ENCODE data around the gene EDC4.
A peak's percentile ranks its signal among the peaks of the same experiment; 100 is the strongest.
"Not testable (repeated sequence)": the region's sequence is repeated elsewhere in the genome, so short reads cannot be mapped to it uniquely, and the experiment has no call there.

Gene EDC4

GRCh38 chr16:67847064-67847861, 25.6 kb upstream of the EDC4 start, which contains the start of gene CENPT:
Gene CENPT (minus strand): TSS chr16:67847693. CDS start chr16:67833859, 13,834 bp downstream.
- peak; percentile 68 to 91 (median 84) for DNase-seq

- DNase-seq, result no peak
Measured at GRCh38 chr16:67848118-67848517, 24.7 kb upstream of the EDC4 start.

DNA sequence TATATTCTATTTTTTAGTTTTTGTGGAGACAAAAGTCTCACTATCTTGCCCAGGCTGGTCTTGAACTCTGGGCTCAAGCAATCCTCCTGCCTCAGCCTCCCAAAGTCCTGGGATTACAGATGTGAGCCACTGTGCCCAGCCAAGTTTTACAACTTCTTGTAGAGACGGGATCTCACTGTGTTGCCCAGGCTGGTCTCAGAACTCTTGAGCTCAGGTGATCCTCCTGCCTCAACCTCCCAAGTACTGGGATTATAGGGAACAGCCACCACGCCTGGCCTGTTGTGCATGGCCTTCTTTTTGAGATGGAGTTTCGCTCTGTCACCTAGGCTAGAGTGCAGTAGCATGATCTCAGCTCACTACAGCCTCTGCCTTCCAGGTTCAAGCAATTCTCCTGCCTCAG, 19.2 kb upstream of the EDC4 start:
- DNase-seq, result no peak

DNA sequence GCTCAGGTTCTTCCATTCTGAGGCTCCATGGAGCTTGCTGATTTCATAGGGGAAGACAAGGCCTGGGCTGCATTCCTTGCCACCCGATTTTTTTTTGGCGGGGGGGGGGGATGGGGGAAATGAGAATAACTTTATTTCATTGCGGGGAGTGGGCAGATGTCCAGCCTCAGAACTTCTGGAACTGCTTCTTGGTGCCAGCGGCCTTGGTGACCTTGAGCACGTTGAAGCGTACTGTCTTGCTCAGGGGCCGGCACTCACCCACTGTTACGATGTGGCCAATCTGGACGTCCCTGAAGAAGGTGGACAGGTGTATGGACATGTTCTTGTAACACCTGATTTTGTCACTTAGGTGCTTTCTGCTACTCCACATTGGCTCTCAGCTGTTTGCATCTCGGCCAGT, 17.1 kb upstream of the EDC4 start:
- no peak for DNase-seq

- DNase-seq, result no peak
Measured at GRCh38 chr16:67856927-67857546, 15.8 kb upstream of the EDC4 start.

DNA sequence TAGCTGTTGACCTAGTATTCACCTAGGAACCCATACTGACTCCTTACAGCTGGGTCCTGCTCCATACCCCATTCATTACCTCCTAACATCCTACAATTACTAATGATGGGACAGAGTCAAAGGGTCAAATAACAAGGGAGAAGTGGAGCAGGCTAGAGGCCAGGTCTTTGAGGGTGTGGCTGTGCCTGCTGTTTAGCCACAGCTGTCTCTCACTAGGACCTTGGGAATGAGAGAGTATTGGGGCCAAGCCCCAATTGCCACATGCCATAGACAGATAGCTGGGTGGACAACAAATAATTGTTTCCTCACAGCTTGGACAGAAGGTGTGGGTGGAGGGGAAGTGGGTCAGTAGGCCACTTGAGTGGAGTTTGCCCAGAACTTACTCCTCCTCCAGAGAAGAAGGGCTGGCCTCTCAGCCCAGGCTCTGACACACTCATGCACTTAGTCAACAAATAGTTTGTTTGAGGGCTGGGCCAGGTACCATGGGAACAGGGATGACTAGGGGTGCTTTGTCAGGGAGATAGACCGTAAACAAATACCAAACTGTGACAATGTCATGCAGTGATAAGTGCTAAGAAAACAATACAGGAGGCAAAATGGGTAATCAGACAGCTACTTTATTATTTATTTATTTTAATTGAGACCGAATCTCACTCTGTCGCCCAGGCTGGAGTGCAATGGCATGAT, 15.2 kb upstream of the EDC4 start:
- DNase-seq, result peak; percentile 89 to 97 (median 92)

- DNase-seq, result peak; percentile 11 to 58 (median 52)
Measured at GRCh38 chr16:67858500-67858899, 14.4 kb upstream of the EDC4 start.

GRCh38 chr16:67860589-67861398, 12.1 kb upstream of the EDC4 start:
- peak in 1 of 4 experiments; percentile 14 for DNase-seq

GRCh38 chr16:67861877-67862276, 11.0 kb upstream of the EDC4 start:
- no peak for DNase-seq

- no peak for DNase-seq
Measured at GRCh38 chr16:67862623-67863583, 9.9 kb upstream of the EDC4 start.

DNA sequence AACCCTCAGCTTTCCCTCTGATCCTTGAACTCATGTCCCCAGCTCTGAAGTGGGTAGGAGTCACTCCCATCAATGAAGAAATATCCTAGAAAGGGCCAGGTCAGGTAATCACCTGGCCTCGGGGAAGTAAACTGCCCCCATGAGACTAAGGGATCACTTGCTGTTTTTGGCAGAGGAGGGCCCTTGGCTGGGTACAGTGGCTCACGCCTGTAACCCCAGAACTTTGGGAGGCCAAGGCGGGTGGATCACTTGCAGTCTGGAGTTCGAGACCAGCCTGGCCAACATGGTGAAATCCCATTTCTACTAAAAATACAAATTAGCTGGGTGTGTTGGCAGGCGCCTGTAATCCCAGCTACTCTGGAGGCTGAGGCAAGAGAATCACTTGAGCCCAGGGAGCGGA, 8.8 kb upstream of the EDC4 start:
- DNase-seq, result not testable (repeated sequence)

- no peak for DNase-seq
Measured at GRCh38 chr16:67864594-67864993, 8.3 kb upstream of the EDC4 start.

DNA sequence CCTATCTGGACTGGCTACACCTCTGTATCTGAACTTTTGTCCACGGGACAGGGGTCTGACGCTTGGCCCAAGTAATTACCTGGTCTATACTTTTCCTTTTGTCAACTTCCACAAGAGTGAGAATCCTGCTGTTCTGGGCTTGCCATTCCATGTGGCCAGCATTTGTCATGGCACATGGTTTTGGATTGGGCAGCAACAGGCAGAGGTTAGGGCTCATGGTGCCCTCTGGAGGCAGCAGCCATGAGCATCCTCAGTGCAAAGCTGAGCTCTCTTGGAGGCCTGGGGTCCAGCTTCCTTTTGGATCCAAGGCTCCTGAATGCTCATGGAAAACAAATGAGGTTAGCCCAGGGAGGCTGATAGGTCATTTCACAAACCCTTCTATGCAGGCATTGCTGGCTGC, 7.5 kb upstream of the EDC4 start:
- DNase-seq, result peak; percentile 56 to 75 (median 66)

DNA sequence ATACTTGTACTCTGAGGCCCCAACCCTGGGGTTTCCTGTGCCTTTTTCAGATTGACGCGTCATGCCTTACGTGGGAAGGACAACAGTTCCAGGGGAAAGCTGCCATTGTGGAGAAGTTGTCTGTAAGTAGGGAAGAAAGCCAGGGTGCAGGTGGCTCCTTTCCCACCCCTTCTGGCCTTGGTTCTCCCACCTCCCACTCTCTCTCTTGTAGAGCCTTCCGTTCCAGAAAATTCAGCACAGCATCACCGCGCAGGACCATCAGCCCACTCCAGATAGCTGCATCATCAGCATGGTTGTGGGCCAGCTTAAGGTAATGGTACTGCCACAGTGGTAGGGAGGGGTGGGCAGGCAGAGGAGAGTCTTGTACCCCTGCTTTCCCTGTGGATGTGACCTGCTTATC, 4.6 kb upstream of the EDC4 start:
- no peak for DNase-seq

DNA sequence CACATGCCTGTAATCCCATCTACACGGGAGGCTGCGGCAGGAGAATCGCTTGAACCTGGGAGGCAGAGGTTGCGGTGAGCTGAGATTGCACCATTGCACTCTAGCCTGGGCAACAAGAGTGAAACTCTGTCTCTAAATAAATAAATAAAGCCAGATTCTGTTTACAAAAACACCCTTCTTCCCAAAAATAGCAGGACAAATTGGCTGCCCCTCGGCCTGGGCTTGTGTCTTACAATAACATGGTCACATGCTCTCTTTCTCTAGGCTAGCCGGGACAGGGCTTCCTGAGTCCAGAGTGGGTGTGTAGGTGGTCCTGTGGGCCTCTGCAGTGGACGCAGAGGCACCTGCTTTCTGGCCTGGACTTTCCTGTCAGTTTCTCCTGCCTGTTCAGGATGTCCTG, 3.2 kb upstream of the EDC4 start:
- no peak for DNase-seq

GRCh38 chr16:67871256-67871655, 1.6 kb upstream of the EDC4 start:
- DNase-seq, result no peak

GRCh38 chr16:67872131-67872630, 671 bp upstream of the EDC4 start:
- DNase-seq, result peak in 2 of 4 experiments; percentile 1 to 18

- peak; percentile 5 to 38 (median 15) for DNase-seq
Measured at GRCh38 chr16:67873435-67874370, 851 bp downstream of the EDC4 start.

- DNase-seq, result no peak
Measured at GRCh38 chr16:67874372-67874771, 1.5 kb downstream of the EDC4 start.

- DNase-seq, result no peak
Measured at GRCh38 chr16:67877064-67877463, 4.2 kb downstream of the EDC4 start.

Measured in suppressor macrophage (primary cell).